OCI-LY1 (cell line): Measurements from ENCODE around the gene CD300E.
"Not testable (repeated sequence)": the region's sequence is repeated elsewhere in the genome, so short reads cannot be mapped to it uniquely, and the experiment has no call there.

Experiments
- H2AFZ ChIP-seq: fragments of 200-600 bp; sonication (generic), shearing (Covaris generic); 2 replicates; pipeline ENCODE4 v1.6.0; 2014; ENCODE audit warnings: antibody characterized with exemption, mild to moderate bottlenecking, low read length
- H3F3A ChIP-seq: fragments of 200-600 bp; sonication (generic), shearing (Covaris generic); 2 replicates; pipeline ENCODE4 v1.6.0; 2014; ENCODE audit warnings: mild to moderate bottlenecking, antibody characterized with exemption, low read length, moderate library complexity; ENCODE audit not compliant: insufficient read depth
- H3K27ac ChIP-seq: fragments of 200-600 bp; sonication (generic); 2 replicates; pipeline ENCODE4 v1.5.1; 2014; ENCODE audit warnings: low read length, mixed run types, mild to moderate bottlenecking, low read depth; ENCODE audit not compliant: poor library complexity, severe bottlenecking
- H3K27me3 ChIP-seq: fragments of 200-600 bp; sonication (generic); 2 replicates; pipeline ENCODE4 v1.6.0; 2014; ENCODE audit warnings: antibody characterized with exemption, mild to moderate bottlenecking, low read length, moderate library complexity; ENCODE audit not compliant: insufficient read depth
- H3K36me3 ChIP-seq: fragments of 200-600 bp; sonication (generic); 2 replicates; pipeline ENCODE4 v1.6.1; 2014; ENCODE audit warnings: mild to moderate bottlenecking, antibody characterized with exemption, low read length, moderate library complexity, mixed read lengths; ENCODE audit not compliant: insufficient read depth
- H3K4me1 ChIP-seq: fragments of 200-600 bp; sonication (generic); 2 replicates; pipeline ENCODE4 v1.5.1; 2014; ENCODE audit warnings: mild to moderate bottlenecking, low read length, moderate library complexity; ENCODE audit not compliant: insufficient read depth, severe bottlenecking
- H3K4me2 ChIP-seq: fragments of 200-600 bp; sonication (generic), shearing (Covaris generic); 2 replicates; pipeline ENCODE4 v1.6.1; 2014; ENCODE audit warnings: low read length
- H3K4me3 ChIP-seq: fragments of 200-600 bp; sonication (generic); 2 replicates; pipeline ENCODE4 v1.5.1; 2014; ENCODE audit warnings: low read length, low read depth, mild to moderate bottlenecking, mixed read lengths; ENCODE audit not compliant: poor library complexity, severe bottlenecking
- H3K79me2 ChIP-seq: fragments of 200-600 bp; shearing (Covaris generic); 2 replicates; pipeline ENCODE4 v1.6.1; 2016; ENCODE audit warnings: mixed run types, low read length, mixed read lengths; ENCODE audit not compliant: insufficient read depth
- H3K9ac ChIP-seq: fragments of 200-600 bp; sonication (generic), shearing (Covaris generic); 2 replicates; pipeline ENCODE4 v1.6.1; 2014; ENCODE audit warnings: mild to moderate bottlenecking, low read length, mixed read lengths
- H3K9me2 ChIP-seq: fragments of 200-600 bp; sonication (generic), shearing (Covaris generic); 2 replicates; pipeline ENCODE4 v1.6.1; 2014; ENCODE audit warnings: low read depth, mild to moderate bottlenecking, low read length, mixed read lengths
- H3K9me3 ChIP-seq: fragments of 200-600 bp; shearing (Covaris generic); 2 replicates; pipeline ENCODE4 v1.6.1; 2014; ENCODE audit warnings: low read length, mixed read lengths
- H4K20me1 ChIP-seq: fragments of 200-600 bp; sonication (generic), shearing (Covaris generic); 2 replicates; pipeline ENCODE4 v1.6.0; 2016; ENCODE audit warnings: mild to moderate bottlenecking, low read length; ENCODE audit not compliant: insufficient read depth
- CTCF ChIP-seq: fragments of 200-600 bp; sonication (generic), shearing (Covaris generic); IDR thresholded peaks from 2 replicates; pipeline ENCODE4 v1.5.1; 2017; ENCODE audit warnings: mild to moderate bottlenecking, antibody characterized with exemption, low read length, moderate library complexity, mixed read lengths
- EZH2 ChIP-seq: fragments of 200-600 bp; sonication (generic), shearing (Covaris generic); IDR thresholded peaks from 2 replicates; pipeline ENCODE4 v1.8.0; 2017; ENCODE audit warnings: borderline replicate concordance, mixed run types, mild to moderate bottlenecking, antibody characterized with exemption, low read length, moderate library complexity, mixed read lengths

CD300E gene

GRCh38 chr17:74631468-74632450 lies 8.2 kb upstream of the CD300E start:
- Histone ChIP-seq H4K20me1 (no peaks in the 10 kb centered on the region), H3K9me3 (no peaks in the 10 kb centered on the region), H3K4me1 (no peaks in the 10 kb centered on the region), H3K9ac (no peak overlapping the region), H3F3A (no peaks in the 10 kb centered on the region), H3K27ac (no peak overlapping the region), H3K27me3 (no peaks in the 10 kb centered on the region), H3K79me2 (no peaks in the 10 kb centered on the region), H3K4me3 (no peak overlapping the region), H3K4me2 (no peak overlapping the region), H2AFZ (no peak overlapping the region), H3K36me3 (no peaks in the 10 kb centered on the region), H3K9me2 (no peaks in the 10 kb centered on the region)
- no peak for TF ChIP-seq CTCF
- TF ChIP-seq EZH2 = no peak

- not testable (repeated sequence) for H2AFZ ChIP-seq, H3K36me3 ChIP-seq, H3K9me2 ChIP-seq, H3K4me2 ChIP-seq, H3K9ac ChIP-seq, H3F3A ChIP-seq, H3K79me2 ChIP-seq, H3K27ac ChIP-seq, H3K4me3 ChIP-seq, H4K20me1 ChIP-seq, H3K9me3 ChIP-seq, H3K4me1 ChIP-seq, H3K27me3 ChIP-seq
These were observed 6.7 kb upstream of the CD300E start for GRCh38 chr17:74630251-74630650.

- TF ChIP-seq CTCF = no peak
- no peak for TF ChIP-seq EZH2
- Histone ChIP-seq H3K9me2 (no peaks in the 10 kb centered on the region), H3K27me3 (no peaks in the 10 kb centered on the region), H3F3A (no peaks in the 10 kb centered on the region), H3K4me1 (no peaks in the 10 kb centered on the region), H4K20me1 (no peaks in the 10 kb centered on the region), H3K9me3 (no peaks in the 10 kb centered on the region), H3K79me2 (no peaks in the 10 kb centered on the region), H3K9ac (no peak overlapping the region), H2AFZ (no peak overlapping the region), H3K27ac (no peak overlapping the region), H3K4me3 (no peak overlapping the region), H3K4me2 (no peak overlapping the region), H3K36me3 (no peaks in the 10 kb centered on the region)
These were observed 2.1 kb upstream of the CD300E start for GRCh38 chr17:74625661-74626060.

- H2AFZ ChIP-seq = no peak overlapping the region
These were observed 593 bp upstream of the CD300E start for GRCh38 chr17:74624131-74624530.

More at GRCh38 chr17:74624131-74624530, 593 bp upstream of the CD300E start:
- no peaks in the 10 kb centered on the region for H3K9me2 ChIP-seq
- no peaks in the 10 kb centered on the region for H3K27me3 ChIP-seq
- H4K20me1 ChIP-seq = no peaks in the 10 kb centered on the region
- TF ChIP-seq CTCF (no peak), EZH2 (no peak)
- no peak overlapping the region for H3K4me2 ChIP-seq
- H3K9me3 ChIP-seq = no peaks in the 10 kb centered on the region
- no peaks in the 10 kb centered on the region for H3K36me3 ChIP-seq
- no peak overlapping the region for H3K27ac ChIP-seq
- no peaks in the 10 kb centered on the region for H3F3A ChIP-seq
- H3K9ac ChIP-seq = no peak overlapping the region
- no peak overlapping the region for H3K4me3 ChIP-seq
- no peaks in the 10 kb centered on the region for H3K79me2 ChIP-seq
- H3K4me1 ChIP-seq = no peaks in the 10 kb centered on the region
